ENCODE measurements around the gene SGO2. TPM values are rescaled to one million over a fixed set of nuclear protein-coding genes. Genes with fewer than 3 reads are reported as not detected.

SGO2 gene
- total and polyA plus RNA-seq, 9 of the 15 experiments (the other 6 are each of a cell fraction or from before 2014, with no cell fraction given) = 14.5 to 25.9 (median 16.6) TPM

- no peak for TF ChIP-seq E2F8 (IDR thresholded peaks at IDR 0.05; ENCODE audit: low read depth, partially characterized antibody)
- no peak for TF ChIP-seq ZNF696 (CRISPR knock-in tag; conservative IDR thresholded peaks at IDR 0.05)
- TF ChIP-seq THRAP3 (IDR thresholded peaks at IDR 0.05; ENCODE audit: borderline replicate concordance) = no peak
- no peak for TF ChIP-seq ZFP36 (IDR thresholded peaks at IDR 0.05; ENCODE audit: low read depth, low read length, partially characterized antibody)
- TF ChIP-seq POLR2AphosphoS2 (IDR thresholded peaks at IDR 0.05; ENCODE audit: low read length) = no peak
- TF ChIP-seq ZEB2 (IDR thresholded peaks at IDR 0.05) = no peak
- no peak for TF ChIP-seq ARID3B (CRISPR knock-in tag; IDR thresholded peaks at IDR 0.05; ENCODE audit: borderline replicate concordance)
- no peak for TF ChIP-seq TAF1 (IDR thresholded peaks at IDR 0.05; ENCODE audit: control insufficient read depth, extremely low read depth, insufficient read depth, low read length, severe bottlenecking)
- TF ChIP-seq ZNF384 (IDR thresholded peaks at IDR 0.05; ENCODE audit: low read depth, low read length) = no peak
- no peak for TF ChIP-seq NR2C2 (CRISPR knock-in tag; IDR thresholded peaks at IDR 0.05)
- no peak for TF ChIP-seq NR2C2 (tag; IDR thresholded peaks at IDR 0.05)
Observed at GRCh38 chr2:200593905-200594304, 67.9 kb downstream of the SGO2 start (continued).

Measured in K562 (cell line).